NCI-H128 (cell line): ENCODE data around the gene CDON.
A peak's percentile ranks its signal among the peaks of the same experiment; 100 is the strongest.

ENCODE experiments used
- DNase-seq: peaks from one replicate; lab custom pipeline; 2025; ENCODE audit not compliant: unreplicated experiment; lab: John Stamatoyannopoulos, UW

Gene CDON

GRCh38 chr11:126062679-126063506 lies at the start of gene CDON:
TSS of gene CDON (minus strand) at chr11:126062866. CDS start at chr11:126023476, 39,390 bp downstream.
- peak; percentile 83 for DNase-seq

GRCh38 chr11:126111458-126112116 lies 48.9 kb upstream of the CDON start:
- DNase-seq: no peak

GRCh38 chr11:126109941-126110731 lies 47.5 kb upstream of the CDON start:
- DNase-seq: no peak

GRCh38 chr11:126106594-126107328 lies 44.1 kb upstream of the CDON start:
- DNase-seq: no peak

- no peak for DNase-seq
Measured at GRCh38 chr11:126105748-126106080, 43.0 kb upstream of the CDON start.

GRCh38 chr11:126105022-126105747 lies 42.5 kb upstream of the CDON start:
- DNase-seq: no peak

- no peak for DNase-seq
Measured at GRCh38 chr11:126104420-126104819, 41.8 kb upstream of the CDON start.

- DNase-seq: no peak
Measured at GRCh38 chr11:126103150-126103549, 40.5 kb upstream of the CDON start.

- no peak for DNase-seq
Measured at GRCh38 chr11:126102436-126102981, 39.8 kb upstream of the CDON start.

GRCh38 chr11:126101930-126102283 lies 39.2 kb upstream of the CDON start:
- no peak for DNase-seq

GRCh38 chr11:126101251-126101929 lies 38.7 kb upstream of the CDON start:
- no peak for DNase-seq

GRCh38 chr11:126100716-126101115 lies 38.0 kb upstream of the CDON start:
- no peak for DNase-seq

GRCh38 chr11:126098204-126098769 lies 35.6 kb upstream of the CDON start:
- no peak for DNase-seq

- no peak for DNase-seq
Measured at GRCh38 chr11:126095745-126096144, 33.1 kb upstream of the CDON start.

GRCh38 chr11:126090452-126090851 lies 27.8 kb upstream of the CDON start:
- no peak for DNase-seq

- DNase-seq: no peak
Measured at GRCh38 chr11:126088999-126089398, 26.3 kb upstream of the CDON start.

- no peak for DNase-seq
Measured at GRCh38 chr11:126086248-126086647, 23.6 kb upstream of the CDON start.

GRCh38 chr11:126084608-126084912 lies 21.9 kb upstream of the CDON start:
- DNase-seq: no peak

GRCh38 chr11:126083829-126084607 lies 21.4 kb upstream of the CDON start:
- DNase-seq: no peak
